IPS DF 6.9 (cell line): ENCODE results near the gene DDAH2.

Experiments used
- DNase-seq: peaks from one replicate; pipeline ENCODE4 v3.0.0-alpha.2; 2013; ENCODE audit warnings: low read depth, low spot score
- H3K27ac ChIP-seq: one replicate; pipeline ENCODE4 v1.5.1; 2013; ENCODE audit warnings: low read length, control low read depth
- H3K27me3 ChIP-seq: 2 replicates; pipeline ENCODE4 v1.6.1; 2013; ENCODE audit warnings: mild to moderate bottlenecking, low read length; ENCODE audit not compliant: control insufficient read depth, insufficient read depth
- H3K36me3 ChIP-seq: 2 replicates; pipeline ENCODE4 v1.6.1; 2013; ENCODE audit warnings: low read length; ENCODE audit not compliant: control insufficient read depth, insufficient read depth
- H3K4me1 ChIP-seq: 2 replicates; pipeline ENCODE4 v1.6.1; 2013; ENCODE audit warnings: low read length; ENCODE audit not compliant: control insufficient read depth, insufficient read depth
- H3K4me3 ChIP-seq: 2 replicates; pipeline ENCODE4 v1.5.1; 2013; ENCODE audit warnings: mild to moderate bottlenecking, low read length
- H3K9me3 ChIP-seq: 2 replicates; pipeline ENCODE4 v1.6.1; 2013; ENCODE audit warnings: low read length, inconsistent platforms; ENCODE audit not compliant: control insufficient read depth, insufficient read depth
- WGBS: extraction: QIAGEN DNeasy Blood & Tissue Kit; methylation state at CpG from one replicate; pipeline ENCODE4 v1.1.7; 2013; ENCODE audit warnings: mixed read lengths, missing lambda C conversion rate; ENCODE audit not compliant: insufficient read length, insufficient coverage; 5-methylcytosine and 5-hydroxymethylcytosine counted together

Gene DDAH2

DNA sequence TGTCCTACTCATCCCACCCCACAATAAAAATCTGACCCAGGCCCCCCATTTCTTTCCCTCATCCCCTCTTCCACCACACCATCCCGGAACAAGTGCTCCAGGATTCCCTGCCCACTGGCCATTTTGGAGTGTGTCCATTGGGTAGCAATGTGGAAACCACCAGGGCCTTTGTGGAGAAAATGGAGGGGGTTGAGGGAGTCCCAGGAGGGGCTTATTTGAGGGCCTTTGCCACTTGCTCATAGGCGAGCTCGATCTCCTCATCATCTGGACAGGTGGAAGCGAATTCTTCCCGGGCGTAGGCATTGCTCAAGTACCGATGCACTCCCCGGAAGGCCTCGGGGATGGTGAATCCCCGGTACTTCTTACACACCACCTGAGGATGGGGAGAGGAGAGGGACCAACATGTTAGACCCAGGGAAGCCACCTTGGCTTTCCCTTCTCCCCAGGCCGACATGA is 1.6 kb upstream of the DDAH2 start:
- H3K36me3 ChIP-seq = peaks cover 20% of the 10 kb centered on the region; the same call in 1 of the 2 replicates
- DNase-seq = no peak
- H3K4me3 ChIP-seq = no peak overlapping the region; the same call in 1 of the 2 replicates
- no peaks in the 10 kb centered on the region for H3K27me3 ChIP-seq
- peaks cover 6% of the 10 kb centered on the region for H3K4me1 ChIP-seq
- WGBS = no CpG with 5 or more reads among the region's 11 CpGs
- H3K27ac ChIP-seq = no peak overlapping the region
- no peaks in the 10 kb centered on the region for H3K9me3 ChIP-seq

DNA sequence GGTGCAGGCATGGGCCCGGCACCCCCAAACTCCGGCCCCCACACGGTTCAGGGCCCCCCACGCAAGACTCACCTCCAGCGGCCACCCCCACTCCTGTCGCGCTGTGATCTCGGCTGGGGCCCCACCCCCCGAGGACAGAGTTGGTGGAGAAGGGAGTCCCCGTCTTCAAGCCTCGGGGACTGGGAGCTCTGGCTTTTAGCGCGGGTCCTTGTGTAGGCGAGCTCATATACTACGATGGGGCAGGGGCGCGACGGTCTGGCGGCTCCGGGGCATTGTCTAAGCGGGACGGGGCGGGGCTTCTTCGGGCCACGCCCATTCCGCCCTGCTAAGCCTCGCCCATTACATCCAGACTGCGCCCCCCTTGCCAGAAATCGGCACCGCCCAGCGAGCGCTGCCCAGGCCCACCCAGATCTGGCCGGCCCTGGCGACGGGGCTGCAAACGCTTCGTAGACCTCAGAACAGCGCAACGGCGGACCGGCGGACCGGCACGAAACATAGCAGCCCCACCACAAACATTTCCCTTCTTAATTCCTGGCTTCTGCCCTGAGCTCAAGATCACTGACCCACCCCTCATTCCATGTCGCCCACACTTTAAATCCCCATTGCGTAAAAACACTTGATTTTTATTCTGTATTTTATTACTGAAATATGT is 1.0 kb upstream of the DDAH2 start:
- Histone ChIP-seq H3K9me3 (no peaks in the 10 kb centered on the region), H3K36me3 (peaks cover 20% of the 10 kb centered on the region; the same call in 1 of the 2 replicates), H3K4me1 (peaks cover 6% of the 10 kb centered on the region), H3K27ac (no peak overlapping the region), H3K4me3 (peak overlapping the region; percentile 71), H3K27me3 (no peaks in the 10 kb centered on the region)
- WGBS = no CpG with 5 or more reads among the region's 46 CpGs
- DNase-seq = no peak

DNA sequence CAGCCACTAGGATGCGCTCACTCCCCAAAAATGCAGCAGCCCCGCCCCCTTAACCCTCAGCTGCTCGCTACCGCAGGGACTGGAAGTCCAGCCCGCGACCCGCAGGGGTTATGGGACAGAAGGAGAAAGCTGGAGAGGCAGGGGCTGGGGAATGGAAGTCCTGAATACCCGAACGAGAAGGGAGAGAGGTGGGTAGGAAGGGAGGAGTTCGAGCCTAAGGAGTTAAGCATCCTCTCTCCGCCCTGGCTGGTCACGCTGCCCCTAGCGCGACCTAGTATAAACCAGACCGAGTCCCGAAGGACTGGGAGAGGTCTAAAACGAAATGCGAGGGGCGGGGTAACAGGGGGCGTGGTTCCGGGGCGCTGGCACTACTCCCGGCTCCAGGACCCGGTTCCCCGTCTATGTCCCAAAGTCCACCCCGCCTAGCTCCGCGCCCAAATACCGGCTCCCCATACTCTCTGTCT is 448 bp upstream of the DDAH2 start:
- H3K27ac ChIP-seq = no peak overlapping the region
- no peak for DNase-seq
- H3K9me3 ChIP-seq = no peaks in the 10 kb centered on the region
- peak overlapping the region; percentile 71 for H3K4me3 ChIP-seq
- peaks cover 20% of the 10 kb centered on the region; the same call in 1 of the 2 replicates for H3K36me3 ChIP-seq
- H3K4me1 ChIP-seq = peaks cover 6% of the 10 kb centered on the region
- no peaks in the 10 kb centered on the region for H3K27me3 ChIP-seq
- WGBS = no CpG with 5 or more reads among the region's 29 CpGs

- WGBS = no CpG with 5 or more reads among the region's 41 CpGs
These were observed 1.1 kb downstream of the DDAH2 start for GRCh38 chr6:31727717-31728671.

GRCh38 chr6:31727034-31727716 is 1.9 kb downstream of the DDAH2 start:
- Histone ChIP-seq H3K4me1 (peaks cover 2% of the 10 kb centered on the region; the same call in 1 of the 2 replicates), H3K27ac (no peak overlapping the region), H3K9me3 (no peaks in the 10 kb centered on the region), H3K4me3 (no peak overlapping the region), H3K27me3 (no peaks in the 10 kb centered on the region), H3K36me3 (peaks cover 13% of the 10 kb centered on the region; the same call in 1 of the 2 replicates)
- no CpG with 5 or more reads among the region's 7 CpGs for WGBS
- no peak for DNase-seq

More at GRCh38 chr6:31727717-31728671, 1.1 kb downstream of the DDAH2 start:
- Histone ChIP-seq H3K4me1 (peaks cover 2% of the 10 kb centered on the region; the same call in 1 of the 2 replicates), H3K27ac (no peak overlapping the region), H3K4me3 (no peak overlapping the region), H3K36me3 (peaks cover 13% of the 10 kb centered on the region; the same call in 1 of the 2 replicates), H3K9me3 (no peaks in the 10 kb centered on the region), H3K27me3 (no peaks in the 10 kb centered on the region)
- no peak for DNase-seq

GRCh38 chr6:31725502-31726350 is 3.4 kb downstream of the DDAH2 start:
- no peaks in the 10 kb centered on the region for H3K9me3 ChIP-seq
- H3K36me3 ChIP-seq = peaks cover 6% of the 10 kb centered on the region; the same call in 1 of the 2 replicates
- peaks cover 2% of the 10 kb centered on the region; the same call in 1 of the 2 replicates for H3K4me1 ChIP-seq
- no peaks in the 10 kb centered on the region for H3K27me3 ChIP-seq
- no peak overlapping the region for H3K4me3 ChIP-seq
- no CpG with 5 or more reads among the region's 12 CpGs for WGBS
- H3K27ac ChIP-seq = no peak overlapping the region
- DNase-seq = no peak

- Histone ChIP-seq H3K9me3 (no peaks in the 10 kb centered on the region), H3K27ac (no peak overlapping the region), H3K27me3 (no peaks in the 10 kb centered on the region), H3K36me3 (peaks cover 6% of the 10 kb centered on the region; the same call in 1 of the 2 replicates), H3K4me1 (peaks cover 2% of the 10 kb centered on the region; the same call in 1 of the 2 replicates), H3K4me3 (no peak overlapping the region)
- no peak for DNase-seq
- no CpG with 5 or more reads among the region's 25 CpGs for WGBS
These were observed 5.0 kb downstream of the DDAH2 start for GRCh38 chr6:31723980-31724691.

DNA sequence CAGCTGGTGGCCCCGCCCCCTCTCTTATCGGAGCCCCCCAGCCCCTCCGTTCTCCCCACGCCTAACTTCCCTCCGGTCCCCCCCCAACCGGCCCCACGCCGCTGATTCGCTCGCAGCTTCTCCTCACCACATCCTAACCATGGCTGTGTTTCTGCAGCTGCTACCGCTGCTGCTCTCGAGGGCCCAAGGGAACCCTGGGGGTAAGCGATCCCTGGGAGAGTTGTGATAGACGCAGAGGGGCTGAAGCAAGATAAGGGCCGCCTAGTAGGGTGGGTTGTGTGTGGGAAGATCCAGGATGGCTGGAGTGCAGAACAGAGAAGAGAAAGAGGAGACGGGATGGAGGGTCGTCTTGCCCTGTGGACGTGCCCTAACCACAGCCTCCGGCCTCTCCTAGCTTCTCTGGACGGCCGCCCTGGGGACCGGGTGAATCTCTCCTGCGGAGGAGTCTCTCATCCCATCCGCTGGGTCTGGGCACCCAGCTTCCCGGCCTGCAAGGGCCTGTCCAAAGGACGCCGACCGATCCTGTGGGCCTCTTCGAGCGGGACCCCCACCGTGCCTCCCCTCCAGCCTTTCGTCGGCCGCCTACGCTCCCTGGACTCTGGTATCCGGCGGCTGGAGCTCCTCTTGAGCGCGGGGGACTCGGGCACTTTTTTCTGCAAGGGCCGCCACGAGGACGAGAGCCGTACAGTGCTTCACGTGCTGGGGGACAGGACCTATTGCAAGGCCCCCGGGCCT is 5.7 kb downstream of the DDAH2 start, which contains the start of gene MPIG6B:
Gene MPIG6B, plus strand, starts transcription at position 129 of the 735 bp plus-strand sequence. Its CDS starts 11 bp downstream, at position 140.
- no peak for DNase-seq
- Histone ChIP-seq H3K4me1 (peaks cover 4% of the 10 kb centered on the region; the same call in 1 of the 2 replicates), H3K27me3 (no peaks in the 10 kb centered on the region), H3K36me3 (peaks cover 6% of the 10 kb centered on the region; the same call in 1 of the 2 replicates), H3K9me3 (no peaks in the 10 kb centered on the region), H3K27ac (no peak within 1 kb of the TSS), H3K4me3 (no peak within 1 kb of the TSS)
- no CpG with 5 or more reads among the region's 46 CpGs for WGBS
